ENCODE data around the gene RAP1GAP2.
"Not testable (repeated sequence)": the region's sequence is repeated elsewhere in the genome, so short reads cannot be mapped to it uniquely, and the experiment has no call there.

RAP1GAP2 gene

GRCh38 chr17:2777242-2777867, 18.9 kb upstream of the RAP1GAP2 start:
- DNase-seq (ENCODE audit: extremely low spot score) = no peak
- ChIA-PET CTCF (interaction anchor here (1.0 to 1.5 kb wide), 2 partner anchors 9 to 10 kb away, joined by 3 to 6 read pairs; no protein-coding TSS in a partner anchor), POLR2A (no interaction called here)
- TF ChIP-seq L3MBTL2 (conservative IDR thresholded peaks at IDR 0.05) (no peak), PKNOX1 (IDR thresholded peaks at IDR 0.05) (no peak), HDGF (IDR thresholded peaks at IDR 0.05; ENCODE audit: borderline replicate concordance) (no peak), BHLHE40 (IDR thresholded peaks at IDR 0.05; ENCODE audit: borderline replicate concordance) (no peak), FOXA1 (IDR thresholded peaks at IDR 0.05) (no peak), FOXK2 (IDR thresholded peaks at IDR 0.05) (no peak), CTBP1 (IDR thresholded peaks at IDR 0.05; ENCODE audit: borderline replicate concordance) (no peak), LEF1 (IDR thresholded peaks at IDR 0.05; ENCODE audit: borderline replicate concordance) (no peak)

- CTCF ChIA-PET = interaction anchor here (1.5 kb wide), 1 partner anchor 8 kb away, joined by 6 read pairs; no protein-coding TSS in a partner anchor
- TF ChIP-seq TARDBP (IDR thresholded peaks at IDR 0.05) = no peak
- TF ChIP-seq L3MBTL2 (conservative IDR thresholded peaks at IDR 0.05) = no peak
- TF ChIP-seq LEF1 (IDR thresholded peaks at IDR 0.05; ENCODE audit: borderline replicate concordance) = no peak
- no peak for TF ChIP-seq ZNF384 (IDR thresholded peaks at IDR 0.05)
- no peak for TF ChIP-seq HDGF (IDR thresholded peaks at IDR 0.05; ENCODE audit: borderline replicate concordance)
- DNase-seq (ENCODE audit: extremely low spot score) = no peak
Measured at GRCh38 chr17:2778489-2778888, 17.7 kb upstream of the RAP1GAP2 start.

GRCh38 chr17:2779545-2779944, 16.7 kb upstream of the RAP1GAP2 start:
- ChIA-PET CTCF (no interaction called here), POLR2A (no interaction called here)
- DNase-seq (ENCODE audit: extremely low spot score) = no peak
- TF ChIP-seq BHLHE40 (IDR thresholded peaks at IDR 0.05; ENCODE audit: borderline replicate concordance) (no peak), FOXK2 (IDR thresholded peaks at IDR 0.05) (no peak), SP1 (IDR thresholded peaks at IDR 0.05) (no peak), TARDBP (IDR thresholded peaks at IDR 0.05) (no peak), PKNOX1 (IDR thresholded peaks at IDR 0.05) (no peak), L3MBTL2 (conservative IDR thresholded peaks at IDR 0.05) (no peak), LEF1 (IDR thresholded peaks at IDR 0.05; ENCODE audit: borderline replicate concordance) (no peak), ARNT (IDR thresholded peaks at IDR 0.05) (no peak), ELF4 (IDR thresholded peaks at IDR 0.05) (no peak), FOXM1 (IDR thresholded peaks at IDR 0.05; ENCODE audit: borderline replicate concordance) (no peak), HDGF (IDR thresholded peaks at IDR 0.05; ENCODE audit: borderline replicate concordance) (no peak), NFRKB (IDR thresholded peaks at IDR 0.05) (no peak), ZNF384 (IDR thresholded peaks at IDR 0.05) (no peak), FOXA1 (IDR thresholded peaks at IDR 0.05) (no peak), CTBP1 (IDR thresholded peaks at IDR 0.05; ENCODE audit: borderline replicate concordance) (no peak), SUZ12 (IDR thresholded peaks at IDR 0.05) (no peak)

More at GRCh38 chr17:2778489-2778888, 17.7 kb upstream of the RAP1GAP2 start:
- POLR2A ChIA-PET = no interaction called here

- ChIA-PET POLR2A (no interaction called here), CTCF (no interaction called here)
- DNase-seq (ENCODE audit: extremely low spot score) = no peak
- TF ChIP-seq PKNOX1 (IDR thresholded peaks at IDR 0.05) (no peak), NFRKB (IDR thresholded peaks at IDR 0.05) (no peak), BHLHE40 (IDR thresholded peaks at IDR 0.05; ENCODE audit: borderline replicate concordance) (no peak), ELF4 (IDR thresholded peaks at IDR 0.05) (no peak), SP1 (IDR thresholded peaks at IDR 0.05) (no peak), CTBP1 (IDR thresholded peaks at IDR 0.05; ENCODE audit: borderline replicate concordance) (no peak), ARNT (IDR thresholded peaks at IDR 0.05) (no peak), LEF1 (IDR thresholded peaks at IDR 0.05; ENCODE audit: borderline replicate concordance) (no peak), FOXK2 (IDR thresholded peaks at IDR 0.05) (no peak), FOXA1 (IDR thresholded peaks at IDR 0.05) (no peak)
Measured at GRCh38 chr17:2780256-2780655, 16.0 kb upstream of the RAP1GAP2 start.

GRCh38 chr17:2780931-2781454, 15.2 kb upstream of the RAP1GAP2 start:
- ChIA-PET CTCF (no interaction called here), POLR2A (no interaction called here)
- TF ChIP-seq FOXM1 (IDR thresholded peaks at IDR 0.05; ENCODE audit: borderline replicate concordance) (no peak), CTBP1 (IDR thresholded peaks at IDR 0.05; ENCODE audit: borderline replicate concordance) (no peak), ELF4 (IDR thresholded peaks at IDR 0.05) (no peak), TARDBP (IDR thresholded peaks at IDR 0.05) (no peak), BHLHE40 (IDR thresholded peaks at IDR 0.05; ENCODE audit: borderline replicate concordance) (no peak), FOXK2 (IDR thresholded peaks at IDR 0.05) (no peak), PKNOX1 (IDR thresholded peaks at IDR 0.05) (no peak), LEF1 (IDR thresholded peaks at IDR 0.05; ENCODE audit: borderline replicate concordance) (no peak), ZNF384 (IDR thresholded peaks at IDR 0.05) (no peak)
- no peak for DNase-seq (ENCODE audit: extremely low spot score)

GRCh38 chr17:2781598-2781997, 14.6 kb upstream of the RAP1GAP2 start:
- DNase-seq (ENCODE audit: extremely low spot score); POLR2A ChIA-PET; CTCF ChIA-PET: not testable (repeated sequence)

Data from HEK293T (cell line).